Measurements from ENCODE around the gene N4BP2L1. TPM values are rescaled to one million over a fixed set of nuclear protein-coding genes. Genes with fewer than 3 reads are reported as not detected.

N4BP2L1 gene
- polyA plus RNA-seq, 2 of the 4 experiments (the other 2 are of a cell fraction), result 0.41 to 0.85 TPM

DNA sequence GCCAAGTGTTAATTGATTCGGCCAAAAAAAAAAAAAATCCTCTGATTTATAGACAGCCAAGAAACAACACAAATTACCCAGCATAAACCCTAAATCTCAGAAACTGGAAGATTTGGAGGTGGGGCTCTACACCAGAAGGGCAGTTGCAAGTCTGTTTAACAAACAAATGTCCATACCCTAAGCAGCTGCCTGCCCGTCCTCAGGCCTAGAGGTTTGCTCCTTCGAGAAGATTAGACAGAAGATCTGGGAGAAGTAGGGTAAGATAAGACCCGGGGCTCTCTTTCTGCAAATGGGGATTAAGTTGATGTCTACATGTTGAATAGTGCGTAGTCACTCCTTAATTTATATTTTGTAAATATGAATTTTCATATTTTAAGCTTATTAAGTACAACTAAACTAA is 3.4 kb upstream of the N4BP2L1 start:
- FAIRE-seq (no peak), ATAC-seq (no peak), DNase-seq (ENCODE audit: low read depth in 1 of 2, low spot score in 1 of 2) (no peak)
- no peak overlapping the region for H3K27ac ChIP-seq
- 77% methylated on average over 5 of the region's 5 CpGs for WGBS (ENCODE audit: missing lambda C conversion rate)
- no peak overlapping the region for H3K4me3 ChIP-seq
- no peaks in the 10 kb centered on the region for H3K9me3 ChIP-seq
- TF ChIP-seq BHLHE40 (IDR thresholded peaks at IDR 0.05; ENCODE audit: low read depth, low read length) (no peak), RFX5 (IDR thresholded peaks at IDR 0.05) (no peak), MAX (IDR thresholded peaks at IDR 0.05) (no peak), ZNF302 (CRISPR knock-in tag; IDR thresholded peaks at IDR 0.05) (no peak), SMC3 (IDR thresholded peaks at IDR 0.05) (no peak), NR3C1 (IDR thresholded peaks at IDR 0.05) (no peak), MYC (IDR thresholded peaks at IDR 0.05; ENCODE audit: borderline replicate concordance, low read length) (no peak), TP53 (CRISPR knock-in tag; IDR thresholded peaks at IDR 0.05) (no peak)
- no peak overlapping the region for H3K4me2 ChIP-seq
- ChIA-PET POLR2A (no interaction called here), CTCF (no interaction called here)
- no peaks in the 10 kb centered on the region for H3K4me1 ChIP-seq

DNA sequence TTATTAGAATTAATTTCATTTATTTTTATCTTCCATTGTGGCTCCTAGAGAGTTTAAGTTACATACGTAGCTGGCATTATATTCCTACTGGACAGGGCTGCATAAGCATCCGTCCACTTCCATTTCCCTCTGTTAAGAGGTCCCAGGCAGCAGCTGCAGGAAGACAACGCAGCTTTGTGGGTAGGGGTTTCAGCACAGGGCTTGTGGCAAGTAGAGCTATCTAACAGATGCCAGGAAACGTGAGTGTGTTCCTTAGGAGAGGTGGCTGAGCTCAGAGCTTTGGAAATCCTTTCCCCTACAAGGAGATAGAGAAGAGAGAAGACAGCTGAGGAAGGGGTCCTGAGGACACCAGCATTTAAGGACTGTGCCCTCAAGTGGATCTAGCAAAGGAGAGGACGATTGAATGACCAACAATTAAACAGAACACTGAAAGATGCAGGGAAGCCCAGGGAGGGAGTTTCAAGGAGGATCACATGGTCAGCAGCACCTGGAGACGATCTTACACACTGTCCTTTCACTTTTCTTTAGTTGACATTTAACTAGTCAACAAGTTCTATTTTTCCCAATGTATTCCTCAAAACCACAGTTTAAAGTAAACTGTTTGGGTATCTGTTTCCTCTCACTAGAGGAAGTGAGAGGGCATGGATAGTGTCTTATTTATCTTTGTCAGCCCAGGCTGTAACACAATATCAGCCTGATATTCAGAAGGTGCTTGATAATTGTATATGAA is 2.3 kb upstream of the N4BP2L1 start:
- POLR2A ChIA-PET, result no interaction called here
- CTCF ChIA-PET, result interaction anchor here (1.7 kb wide), 1 partner anchor 156 kb away, joined by 3 read pairs; no protein-coding TSS in a partner anchor
- H3K4me1 ChIP-seq, result no peaks in the 10 kb centered on the region
- no peak overlapping the region for H3K4me3 ChIP-seq
- ATAC-seq (no peak), DNase-seq (ENCODE audit: low read depth in 1 of 2, low spot score in 1 of 2) (no peak), FAIRE-seq (no peak)
- H3K4me2 ChIP-seq, result no peak overlapping the region
- WGBS (ENCODE audit: missing lambda C conversion rate), result 71% methylated on average over 6 of the region's 6 CpGs
- TF ChIP-seq NR3C1 (IDR thresholded peaks at IDR 0.05) (no peak), TP53 (CRISPR knock-in tag; IDR thresholded peaks at IDR 0.05) (no peak), RCOR1 (IDR thresholded peaks at IDR 0.05; ENCODE audit: low read depth, low read length) (no peak), RAD21 (conservative IDR thresholded peaks at IDR 0.05 in 1 of 2, IDR thresholded peaks at IDR 0.05 in 1 of 2) (no peak), JUNB (IDR thresholded peaks at IDR 0.05) (no peak), BHLHE40 (IDR thresholded peaks at IDR 0.05; ENCODE audit: low read depth, low read length) (no peak), ZNF302 (CRISPR knock-in tag; IDR thresholded peaks at IDR 0.05) (no peak), RNF2 (IDR thresholded peaks at IDR 0.05; ENCODE audit: borderline replicate concordance, low read depth) (no peak), ZSCAN20 (CRISPR knock-in tag; IDR thresholded peaks at IDR 0.05) (no peak), TFCP2L1 (CRISPR knock-in tag; IDR thresholded peaks at IDR 0.05) (no peak), CBX2 (IDR thresholded peaks at IDR 0.05; ENCODE audit: borderline replicate concordance, low read depth) (no peak), SREBF2 (IDR thresholded peaks at IDR 0.05) (no peak), ELK1 (IDR thresholded peaks at IDR 0.05; ENCODE audit: low read depth, low read length) (no peak), CHD4 (IDR thresholded peaks at IDR 0.05; ENCODE audit: borderline replicate concordance) (no peak), KDM5A (IDR thresholded peaks at IDR 0.05) (no peak)
- no peaks in the 10 kb centered on the region for H3K9me3 ChIP-seq
- no peak overlapping the region for H3K27ac ChIP-seq

DNA sequence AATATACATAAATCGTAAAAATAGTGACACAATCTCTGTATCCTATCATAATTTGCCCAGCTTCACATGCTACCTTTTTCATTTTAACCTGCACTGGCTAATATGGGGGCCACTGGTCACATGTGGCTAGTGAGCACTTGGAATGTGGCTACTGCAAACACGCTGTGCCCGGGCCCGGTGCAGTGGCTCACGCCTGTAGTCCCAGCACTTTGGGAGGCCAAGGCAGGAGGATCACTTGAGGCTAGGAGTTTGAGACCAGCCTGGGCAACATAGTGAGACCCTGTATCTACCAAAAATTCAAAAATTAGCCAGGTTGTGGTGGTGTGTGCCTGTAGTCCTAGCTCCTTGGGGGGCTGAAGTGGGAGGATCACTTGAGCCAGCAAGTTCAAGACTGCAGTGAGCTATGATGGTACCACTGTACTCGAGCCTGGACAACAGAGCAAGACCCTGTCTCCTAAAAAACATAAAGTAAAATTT is 1.5 kb upstream of the N4BP2L1 start:
- Histone ChIP-seq H3K4me2 (no peak overlapping the region), H3K27ac (no peak overlapping the region), H3K4me1 (no peaks in the 10 kb centered on the region), H3K4me3 (no peak overlapping the region), H3K9me3 (no peaks in the 10 kb centered on the region)
- WGBS (ENCODE audit: missing lambda C conversion rate), result 92% methylated on average over 6 of the region's 6 CpGs
- no peak for FAIRE-seq
- ATAC-seq, result no peak
- DNase-seq (ENCODE audit: low read depth in 1 of 2, low spot score in 1 of 2), result no peak
- POLR2A ChIA-PET, result no interaction called here
- CTCF ChIA-PET, result interaction anchor here (0.6 to 1.7 kb wide), 2 partner anchors 156 to 1312 kb away, joined by 3 read pairs; no protein-coding TSS in a partner anchor
- TF ChIP-seq, protein P1, sequence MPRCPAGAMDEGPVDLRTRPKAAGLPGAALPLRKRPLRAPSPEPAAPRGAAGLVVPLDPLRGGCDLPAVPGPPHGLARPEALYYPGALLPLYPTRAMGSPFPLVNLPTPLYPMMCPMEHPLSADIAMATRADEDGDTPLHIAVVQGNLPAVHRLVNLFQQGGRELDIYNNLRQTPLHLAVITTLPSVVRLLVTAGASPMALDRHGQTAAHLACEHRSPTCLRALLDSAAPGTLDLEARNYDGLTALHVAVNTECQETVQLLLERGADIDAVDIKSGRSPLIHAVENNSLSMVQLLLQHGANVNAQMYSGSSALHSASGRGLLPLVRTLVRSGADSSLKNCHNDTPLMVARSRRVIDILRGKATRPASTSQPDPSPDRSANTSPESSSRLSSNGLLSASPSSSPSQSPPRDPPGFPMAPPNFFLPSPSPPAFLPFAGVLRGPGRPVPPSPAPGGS (IDR thresholded peaks at IDR 0.05), result no peak
- no peak for TF ChIP-seq FOSB (CRISPR knock-in tag; IDR thresholded peaks at IDR 0.05)
- no peak for TF ChIP-seq ZC3H11A (IDR thresholded peaks at IDR 0.05)
- no peak for TF ChIP-seq SREBF2 (IDR thresholded peaks at IDR 0.05)
- no peak for TF ChIP-seq MYC (IDR thresholded peaks at IDR 0.05; ENCODE audit: borderline replicate concordance, low read length)
- no peak for TF ChIP-seq RCOR1 (IDR thresholded peaks at IDR 0.05; ENCODE audit: low read depth, low read length)
- TF ChIP-seq ZFP36 (IDR thresholded peaks at IDR 0.05; ENCODE audit: borderline replicate concordance, partially characterized antibody), result no peak
- TF ChIP-seq NFE2L2 (conservative IDR thresholded peaks at IDR 0.05; ENCODE audit: low read length), result no peak
- TF ChIP-seq RFX5 (IDR thresholded peaks at IDR 0.05), result no peak
- TF ChIP-seq ATOH8 (CRISPR knock-in tag; IDR thresholded peaks at IDR 0.05; ENCODE audit: low read depth), result no peak
- no peak for TF ChIP-seq KDM1A (IDR thresholded peaks at IDR 0.05; ENCODE audit: low read depth)
- no peak for TF ChIP-seq USF2 (IDR thresholded peaks at IDR 0.05)
- TF ChIP-seq, protein P2, sequence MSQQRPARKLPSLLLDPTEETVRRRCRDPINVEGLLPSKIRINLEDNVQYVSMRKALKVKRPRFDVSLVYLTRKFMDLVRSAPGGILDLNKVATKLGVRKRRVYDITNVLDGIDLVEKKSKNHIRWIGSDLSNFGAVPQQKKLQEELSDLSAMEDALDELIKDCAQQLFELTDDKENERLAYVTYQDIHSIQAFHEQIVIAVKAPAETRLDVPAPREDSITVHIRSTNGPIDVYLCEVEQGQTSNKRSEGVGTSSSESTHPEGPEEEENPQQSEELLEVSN (IDR thresholded peaks at IDR 0.05; ENCODE audit: borderline replicate concordance, low read depth), result no peak
- TF ChIP-seq EP300 (IDR thresholded peaks at IDR 0.05), result no peak
- no peak for TF ChIP-seq NR3C1 (IDR thresholded peaks at IDR 0.05)
- no peak for TF ChIP-seq CHD2 (IDR thresholded peaks at IDR 0.05; ENCODE audit: low read length, partially characterized antibody)

Data from A549 (cell line).